Glomerular endothelial cell (primary cell): ENCODE results near the gene ADAM30. TPM values are rescaled to one million over a fixed set of nuclear protein-coding genes. Genes with fewer than 3 reads are reported as not detected.

Experiments
- DNase-seq: peaks from one replicate; pipeline ENCODE4 v3.0.0-alpha.2; 2011; ENCODE audit warnings: low read depth, low spot score; ENCODE audit errors: extremely low read depth
- total RNA-seq: library from RNA; depleted of rRNA; stranded (reverse); fragments of >200 nt; gene quantifications from 2 replicates; pipeline ENCODE4 v1.2.3, GENCODE V29; 2015

ADAM30 gene
- total RNA-seq, 1 donor from 2014 or later, result not detected

- no peak for DNase-seq
Observed at GRCh38 chr1:119909890-119910596, 13.7 kb upstream of the ADAM30 start.

- DNase-seq, result no peak
Observed at GRCh38 chr1:119908661-119909060, 12.3 kb upstream of the ADAM30 start.

DNA sequence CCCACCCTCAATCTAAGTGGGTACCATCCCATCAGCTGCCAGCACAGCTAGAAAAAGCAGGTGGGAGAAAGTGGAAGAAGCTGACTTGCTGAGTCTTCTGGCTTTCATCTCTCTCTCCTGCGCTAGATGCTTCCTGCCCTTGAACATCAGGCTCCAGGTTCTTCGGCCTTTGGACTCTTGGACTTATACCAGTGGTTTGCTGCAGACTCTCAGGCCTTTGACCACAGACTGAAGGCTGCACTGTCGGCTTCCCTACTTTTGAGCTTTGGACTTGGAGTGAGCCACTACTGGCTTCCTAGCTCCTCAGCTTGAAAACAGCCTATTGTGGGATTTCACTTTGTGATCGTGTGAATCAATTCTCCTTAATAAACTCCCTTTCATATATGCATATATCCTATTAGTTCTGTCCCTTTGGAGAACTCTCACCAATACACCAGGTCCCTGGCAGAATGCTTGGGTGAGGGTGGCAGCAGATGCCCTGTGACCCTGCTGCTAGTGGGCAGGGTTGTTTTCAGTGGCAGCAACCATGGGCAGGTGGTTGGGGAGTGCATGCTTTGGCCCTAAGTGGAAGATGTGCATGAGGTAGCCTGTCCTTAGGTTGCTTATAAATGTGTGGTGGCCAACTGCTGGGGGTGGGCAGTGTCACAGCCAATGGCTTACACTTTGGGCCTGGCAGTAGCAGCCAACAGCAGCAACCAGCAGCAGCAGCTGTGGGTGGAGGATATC lies 10.8 kb upstream of the ADAM30 start:
- DNase-seq, result no peak

- DNase-seq, result no peak
Observed at GRCh38 chr1:119903443-119903835, 7.1 kb upstream of the ADAM30 start.

DNA sequence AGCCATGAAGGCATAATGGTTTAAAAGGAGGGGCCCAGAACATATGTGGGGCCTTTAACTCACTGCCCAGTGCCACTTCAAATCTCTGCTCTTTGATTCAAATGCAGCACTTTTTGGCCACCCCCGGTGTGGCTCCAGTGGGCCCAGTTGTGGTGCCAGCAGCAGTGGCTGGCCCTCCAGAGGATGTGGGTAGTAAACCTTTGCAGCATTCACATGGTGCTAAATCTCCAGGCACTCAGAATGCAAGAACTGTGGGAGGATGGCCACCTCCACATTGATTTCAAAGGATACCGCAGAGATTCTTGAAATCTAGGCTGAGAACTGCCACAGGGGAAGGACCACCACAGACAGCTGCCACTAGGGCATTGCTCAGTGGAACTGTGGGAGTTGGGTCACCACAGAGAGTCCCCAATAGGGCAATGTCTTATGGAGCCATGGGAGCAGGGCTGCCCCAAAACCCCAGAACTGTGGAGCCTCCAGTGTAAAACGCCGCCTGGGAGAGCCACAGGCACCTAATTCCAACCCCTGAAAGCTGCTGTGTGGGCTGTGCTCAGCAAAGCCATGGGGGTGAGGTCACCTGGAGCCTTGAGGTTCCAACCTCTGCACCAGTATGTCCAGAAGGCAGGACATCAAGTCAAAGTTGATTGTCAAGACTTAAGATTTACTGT lies 6.6 kb upstream of the ADAM30 start:
- DNase-seq, result no peak

DNA sequence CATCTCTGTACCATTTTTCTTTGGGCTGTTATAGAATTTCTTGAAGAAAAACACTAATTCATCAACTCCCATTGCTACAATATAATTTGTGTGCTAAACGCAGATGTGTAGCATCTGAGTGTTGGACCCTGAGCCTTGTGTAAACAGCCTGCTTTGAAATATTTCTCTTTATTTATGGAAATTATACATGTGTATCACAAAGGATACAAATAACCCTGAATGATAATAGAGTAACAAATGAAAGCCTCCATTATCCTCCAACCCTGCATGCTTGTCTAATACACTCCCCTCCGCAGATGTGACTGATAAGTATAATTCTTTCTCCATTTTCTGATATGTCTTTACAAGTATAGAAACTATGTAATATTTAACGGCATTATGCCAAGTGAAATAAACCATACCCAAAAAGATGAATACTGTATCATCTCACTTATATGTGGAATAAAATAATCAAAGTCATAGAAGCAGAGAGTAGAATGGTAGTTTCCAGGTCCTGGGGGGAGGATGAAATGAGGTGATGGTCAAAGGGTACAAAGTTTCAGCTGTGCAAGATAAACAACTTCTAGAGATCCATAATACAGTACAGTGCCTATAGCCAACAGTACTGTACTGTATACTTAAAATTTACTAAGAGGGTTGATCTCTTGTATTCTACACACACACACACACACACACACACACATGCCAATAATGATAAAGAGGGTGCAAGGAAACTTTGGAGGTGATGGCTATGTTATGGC lies 2.8 kb upstream of the ADAM30 start:
- DNase-seq, result no peak

GRCh38 chr1:119898530-119898929 lies 2.2 kb upstream of the ADAM30 start:
- no peak for DNase-seq

DNA sequence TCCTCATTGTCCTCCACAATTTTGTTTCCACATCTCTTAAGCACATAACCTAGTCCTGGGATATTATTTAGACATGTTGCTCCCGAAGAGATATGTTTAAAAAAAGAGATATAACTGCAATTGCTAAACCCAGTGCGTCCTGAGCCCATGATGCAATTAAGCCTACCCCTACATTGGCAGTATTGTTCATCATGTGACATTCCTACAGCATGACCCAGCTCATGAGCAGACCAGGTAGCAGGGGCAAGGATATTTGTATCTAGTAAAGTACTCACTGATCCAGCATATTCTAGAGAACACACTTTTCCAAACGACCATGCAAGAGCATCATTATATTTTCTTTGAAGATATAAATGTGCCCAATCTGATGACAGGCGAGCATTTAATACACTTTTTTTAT lies 1.2 kb downstream of the ADAM30 start:
- DNase-seq, result no peak

GRCh38 chr1:119893827-119894700 lies 2.3 kb downstream of the ADAM30 start:
- no peak for DNase-seq

- no peak for DNase-seq
Observed at GRCh38 chr1:119893238-119893791, 3.0 kb downstream of the ADAM30 start.

GRCh38 chr1:119891386-119891785 lies 4.9 kb downstream of the ADAM30 start:
- no peak for DNase-seq

GRCh38 chr1:119888476-119888875 lies 7.8 kb downstream of the ADAM30 start:
- no peak for DNase-seq

- no peak for DNase-seq
Observed at GRCh38 chr1:119887427-119887826, 8.9 kb downstream of the ADAM30 start.

GRCh38 chr1:119885903-119886783 lies 10.2 kb downstream of the ADAM30 start:
- no peak for DNase-seq

DNA sequence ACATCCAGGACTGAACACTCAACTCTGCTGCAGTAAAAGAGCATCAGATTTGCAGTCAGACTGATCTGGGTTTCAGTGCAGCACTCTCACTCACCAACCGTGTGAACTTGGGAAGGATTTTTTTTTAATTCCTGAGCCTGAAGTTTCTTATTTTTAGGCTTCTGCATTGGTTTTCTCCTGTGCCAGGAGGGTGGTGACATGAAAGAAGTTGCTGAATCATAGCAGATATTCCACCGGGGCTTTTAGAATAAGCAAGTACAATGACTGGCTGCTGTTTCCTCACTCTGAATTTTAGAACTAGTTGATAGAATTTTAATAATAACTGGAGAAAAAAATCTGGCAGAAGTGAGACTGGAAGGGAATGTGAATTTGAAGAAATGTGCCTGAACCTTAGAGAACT lies 11.6 kb downstream of the ADAM30 start:
- no peak for DNase-seq

DNA sequence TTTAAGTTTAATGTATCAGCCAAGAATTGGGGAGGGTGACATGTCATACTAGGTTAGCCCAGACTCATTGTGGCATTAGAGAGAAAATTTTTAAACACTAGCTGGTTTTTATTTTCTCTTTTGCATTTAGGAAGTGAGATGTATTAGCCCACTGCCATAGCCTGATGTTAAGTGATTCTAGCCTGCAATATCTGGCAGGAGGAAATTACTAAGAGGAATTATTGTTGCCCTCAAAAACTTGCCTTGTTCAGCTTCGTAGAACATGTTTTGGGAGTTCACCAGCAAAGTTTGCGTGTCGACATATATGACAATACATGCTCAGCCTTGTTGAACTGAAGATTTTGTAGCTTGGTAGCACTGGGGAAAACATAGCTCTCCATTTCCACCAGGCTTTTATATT lies 12.5 kb downstream of the ADAM30 start:
- DNase-seq, result no peak

GRCh38 chr1:119882132-119883049 lies 13.9 kb downstream of the ADAM30 start:
- DNase-seq, result no peak
